Measurements from ENCODE around the gene HMGXB3.

HMGXB3 gene

GRCh38 chr5:149999866-150000255 is 678 bp upstream of the HMGXB3 start:
- DNase-seq (ENCODE audit: low read depth): no peak
- peak overlapping the region; percentile 93 for H3K4me3 ChIP-seq (ENCODE audit: low read length)
- no peak for TF ChIP-seq CTCF (conservative IDR thresholded peaks at IDR 0.05; ENCODE audit: low read depth, low read length)

GRCh38 chr5:150000990-150001659 is 586 bp downstream of the HMGXB3 start:
- peak overlapping the region; percentile 93 for H3K4me3 ChIP-seq (ENCODE audit: low read length)
- TF ChIP-seq CTCF (conservative IDR thresholded peaks at IDR 0.05; ENCODE audit: low read depth, low read length): no peak
- no peak for DNase-seq (ENCODE audit: low read depth)

- DNase-seq (ENCODE audit: low read depth): peak; percentile 55
- H3K4me3 ChIP-seq (ENCODE audit: low read length): peak overlapping the region; percentile 93
- peak; percentile 81 for TF ChIP-seq CTCF (conservative IDR thresholded peaks at IDR 0.05; ENCODE audit: low read depth, low read length)
Measured at GRCh38 chr5:150001660-150002486, 1.3 kb downstream of the HMGXB3 start.

GRCh38 chr5:150006318-150006717 is 5.8 kb downstream of the HMGXB3 start:
- no peak for TF ChIP-seq CTCF (conservative IDR thresholded peaks at IDR 0.05; ENCODE audit: low read depth, low read length)
- H3K4me3 ChIP-seq (ENCODE audit: low read length): no peak overlapping the region
- DNase-seq (ENCODE audit: low read depth): no peak

GRCh38 chr5:150007050-150007449 is 6.5 kb downstream of the HMGXB3 start:
- no peak for TF ChIP-seq CTCF (conservative IDR thresholded peaks at IDR 0.05; ENCODE audit: low read depth, low read length)
- no peak overlapping the region for H3K4me3 ChIP-seq (ENCODE audit: low read length)
- DNase-seq (ENCODE audit: low read depth): no peak

- no peak overlapping the region for H3K4me3 ChIP-seq (ENCODE audit: low read length)
- no peak for DNase-seq (ENCODE audit: low read depth)
- no peak for TF ChIP-seq CTCF (conservative IDR thresholded peaks at IDR 0.05; ENCODE audit: low read depth, low read length)
Measured at GRCh38 chr5:150009671-150010387, 9.3 kb downstream of the HMGXB3 start.
